Measurements from ENCODE around the gene PPHLN1. TPM values are rescaled to one million over a fixed set of nuclear protein-coding genes. Genes with fewer than 3 reads are reported as not detected.

The PPHLN1 gene
- total RNA-seq, 4 donors from 2014 or later = 43.2 to 88.9 (median 56.0) TPM

- peaks cover 2 to 39% (median 2%) of the 10 kb centered on the region in 3 donors for H3K4me1 ChIP-seq
- WGBS, 2 donors (ENCODE audit: low coverage in 1 of 2) = 25 to 34% methylated on average over 4 of the region's 4 CpGs
- no peaks in the 10 kb centered on the region for H3K9me3 ChIP-seq
- H3K27me3 ChIP-seq = no peaks in the 10 kb centered on the region
- H3K36me3 ChIP-seq = peaks cover 0 to 17% of the 10 kb centered on the region in 2 donors
- no peak overlapping the region for H3K27ac ChIP-seq
- no peak for ATAC-seq
- no peak for TF ChIP-seq POLR2AphosphoS5 (IDR thresholded peaks at IDR 0.05)
- no peak for TF ChIP-seq EP300 (IDR thresholded peaks at IDR 0.05)
- TF ChIP-seq POLR2A (IDR thresholded peaks at IDR 0.05) = no peak
- TF ChIP-seq, protein P1, sequence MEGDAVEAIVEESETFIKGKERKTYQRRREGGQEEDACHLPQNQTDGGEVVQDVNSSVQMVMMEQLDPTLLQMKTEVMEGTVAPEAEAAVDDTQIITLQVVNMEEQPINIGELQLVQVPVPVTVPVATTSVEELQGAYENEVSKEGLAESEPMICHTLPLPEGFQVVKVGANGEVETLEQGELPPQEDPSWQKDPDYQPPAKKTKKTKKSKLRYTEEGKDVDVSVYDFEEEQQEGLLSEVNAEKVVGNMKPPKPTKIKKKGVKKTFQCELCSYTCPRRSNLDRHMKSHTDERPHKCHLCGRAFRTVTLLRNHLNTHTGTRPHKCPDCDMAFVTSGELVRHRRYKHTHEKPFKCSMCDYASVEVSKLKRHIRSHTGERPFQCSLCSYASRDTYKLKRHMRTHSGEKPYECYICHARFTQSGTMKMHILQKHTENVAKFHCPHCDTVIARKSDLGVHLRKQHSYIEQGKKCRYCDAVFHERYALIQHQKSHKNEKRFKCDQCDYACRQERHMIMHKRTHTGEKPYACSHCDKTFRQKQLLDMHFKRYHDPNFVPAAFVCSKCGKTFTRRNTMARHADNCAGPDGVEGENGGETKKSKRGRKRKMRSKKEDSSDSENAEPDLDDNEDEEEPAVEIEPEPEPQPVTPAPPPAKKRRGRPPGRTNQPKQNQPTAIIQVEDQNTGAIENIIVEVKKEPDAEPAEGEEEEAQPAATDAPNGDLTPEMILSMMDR (IDR thresholded peaks at IDR 0.05) = peak; percentile 56 to 68 (median 64)
- H3K4me3 ChIP-seq = no peak overlapping the region
Observed at GRCh38 chr12:42332301-42333285, 6.6 kb downstream of the PPHLN1 start.

- peaks cover 0 to 25% of the 10 kb centered on the region in 2 donors for H3K36me3 ChIP-seq
- H3K9me3 ChIP-seq = no peaks in the 10 kb centered on the region
- 20 to 38% methylated on average over 1 of the region's 1 CpG for WGBS, 2 donors (ENCODE audit: low coverage in 1 of 2)
- H3K4me3 ChIP-seq = no peak overlapping the region
- no peak for ATAC-seq
- H3K27ac ChIP-seq = no peak overlapping the region
- no peaks in the 10 kb centered on the region for H3K27me3 ChIP-seq
- TF ChIP-seq POLR2A (IDR thresholded peaks at IDR 0.05) (no peak), POLR2AphosphoS5 (IDR thresholded peaks at IDR 0.05) (no peak), EP300 (IDR thresholded peaks at IDR 0.05) (no peak)
- TF ChIP-seq, protein P1 (IDR thresholded peaks at IDR 0.05) = no peak
- peaks cover 0 to 17% (median 0%) of the 10 kb centered on the region in 3 donors for H3K4me1 ChIP-seq
Observed at GRCh38 chr12:42336286-42336685, 10.3 kb downstream of the PPHLN1 start.

- no peak overlapping the region for H3K27ac ChIP-seq
- H3K4me1 ChIP-seq = peaks cover 0 to 1% (median 0%) of the 10 kb centered on the region in 3 donors
- no peak for ATAC-seq
- TF ChIP-seq POLR2AphosphoS5 (IDR thresholded peaks at IDR 0.05) = no peak
- no peak for TF ChIP-seq POLR2A (IDR thresholded peaks at IDR 0.05)
- no peak for TF ChIP-seq EP300 (IDR thresholded peaks at IDR 0.05)
- TF ChIP-seq, protein P1 (IDR thresholded peaks at IDR 0.05) = no peak
- peaks cover 0 to 25% of the 10 kb centered on the region in 2 donors for H3K36me3 ChIP-seq
- 89 to 93% methylated on average over 2 of the region's 2 CpGs for WGBS, 2 donors (ENCODE audit: low coverage in 1 of 2)
- H3K9me3 ChIP-seq = no peaks in the 10 kb centered on the region
- no peak overlapping the region for H3K4me3 ChIP-seq
- no peaks in the 10 kb centered on the region for H3K27me3 ChIP-seq
Observed at GRCh38 chr12:42338280-42338679, 12.3 kb downstream of the PPHLN1 start.

GRCh38 chr12:42342028-42342427 lies 16.1 kb downstream of the PPHLN1 start:
- no peak overlapping the region for H3K4me3 ChIP-seq
- TF ChIP-seq, protein P1 (IDR thresholded peaks at IDR 0.05) = no peak
- TF ChIP-seq POLR2AphosphoS5 (IDR thresholded peaks at IDR 0.05) (no peak), EP300 (IDR thresholded peaks at IDR 0.05) (no peak), POLR2A (IDR thresholded peaks at IDR 0.05) (no peak)
- H3K4me1 ChIP-seq = no peaks in the 10 kb centered on the region
- H3K27me3 ChIP-seq = no peaks in the 10 kb centered on the region
- H3K27ac ChIP-seq = no peak overlapping the region
- peaks cover 0 to 13% of the 10 kb centered on the region in 2 donors for H3K36me3 ChIP-seq
- H3K9me3 ChIP-seq = no peaks in the 10 kb centered on the region
- ATAC-seq = no peak
- WGBS, 2 donors (ENCODE audit: low coverage in 1 of 2) = 53 to 64% methylated on average over 2 of the region's 2 CpGs
